ENCODE results near the gene ASAH2. TPM values are rescaled to one million over a fixed set of nuclear protein-coding genes. Genes with fewer than 3 reads are reported as not detected.

ASAH2 gene
- 2.2 to 3.8 TPM (median 2.3 TPM) in 5 replicates for total RNA-seq (2022; extraction: Qiagen RNA extraction)

DNA sequence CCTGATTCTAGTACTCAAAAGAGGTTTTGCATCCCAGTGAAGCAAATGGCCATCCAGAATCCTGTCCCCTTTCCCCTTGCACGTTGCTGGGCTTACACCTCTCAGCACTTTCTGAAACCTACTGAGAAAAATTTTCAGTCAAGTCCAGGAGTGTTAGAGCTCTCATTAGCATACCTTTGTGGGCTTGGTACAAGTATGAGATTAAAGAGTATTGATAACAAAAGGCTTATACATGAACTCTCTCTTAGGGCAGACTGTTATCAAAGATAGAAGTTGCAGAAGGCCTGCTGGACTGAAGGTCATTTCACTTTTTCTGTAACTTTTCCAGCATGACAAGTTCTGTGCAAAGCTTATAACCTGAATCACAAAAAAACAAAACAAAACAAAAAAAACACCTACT, at the start of gene ASAH2:
Gene ASAH2 (minus strand): TSS at position 123 of the 400 bp plus-strand sequence. CDS start 2,906 bp downstream, outside the sequence.

Other genes starting within 250 kb of the ASAH2 start
- gene WASHC2A, start 183.6 kb downstream of the ASAH2 start, total RNA-seq (2022; extraction: Qiagen RNA extraction) = 11.1 to 16.4 TPM (median 12.5 TPM) in 5 replicates

All from A549 treated with Hydrocortisone at 1 μM for 4 hours (cell line).